Measurements from ENCODE around the gene PWWP2A. TPM values are rescaled to one million over a fixed set of nuclear protein-coding genes. Genes with fewer than 3 reads are reported as not detected.

The PWWP2A gene
- total RNA-seq, 1 experiment from 2014 or later: 22.6 TPM

- in situ Hi-C loops (cut with HindIII; ENCODE audit: low pct_unique_long_range_greater_than_20kb, low sequenced_read_pairs) (no loop called here), intact Hi-C loops (cut with micrococcal nuclease; ENCODE audit: unreplicated experiment) (no loop called here)
- no peaks in the 10 kb centered on the region for H3K36me3 ChIP-seq (ENCODE audit: control insufficient read depth, insufficient read depth, low read length)
- H3K27me3 ChIP-seq (ENCODE audit: control insufficient read depth, insufficient read depth, low read length): no peaks in the 10 kb centered on the region
- TF ChIP-seq SIN3A (IDR thresholded peaks at IDR 0.05; ENCODE audit: borderline replicate concordance, insufficient read depth, low read depth, low read length): no peak
- TF ChIP-seq CTCF (IDR thresholded peaks at IDR 0.05): no peak
- no peak for TF ChIP-seq REST (IDR thresholded peaks at IDR 0.05; ENCODE audit: insufficient read depth in 1 of 2, low read depth in 2 of 2, low read length in 1 of 2)
- no peak for TF ChIP-seq POLR2AphosphoS5 (IDR thresholded peaks at IDR 0.05; ENCODE audit: low read depth, low read length)
- TF ChIP-seq TCF7L2 (IDR thresholded peaks at IDR 0.05; ENCODE audit: low read depth, low read length): no peak
- ATAC-seq (no peak), DNase-seq (ENCODE audit: low read depth, low spot score) (no peak)
- peaks cover 4% of the 10 kb centered on the region; the same call in 1 of the 2 replicates for H3K4me1 ChIP-seq (ENCODE audit: control insufficient read depth, insufficient read depth, low read length)
- CTCF ChIA-PET: interaction anchor here (0.6 kb wide), 1 partner anchor 33 kb away, joined by 6 read pairs; no protein-coding TSS in a partner anchor
- H3K27ac ChIP-seq (ENCODE audit: low read length): no peak overlapping the region
- BruUV-seq (replicated peaks): no TSS peak
- no peak overlapping the region for H3K4me3 ChIP-seq (ENCODE audit: low read depth in 2 of 2, low read length in 2 of 2)
- H3K9me3 ChIP-seq (ENCODE audit: control insufficient read depth, insufficient read depth, low read depth, low read length): no peaks in the 10 kb centered on the region
- POLR2A ChIA-PET: no interaction called here
Measured at GRCh38 chr5:160155017-160155750, 35.9 kb upstream of the PWWP2A start.

DNA sequence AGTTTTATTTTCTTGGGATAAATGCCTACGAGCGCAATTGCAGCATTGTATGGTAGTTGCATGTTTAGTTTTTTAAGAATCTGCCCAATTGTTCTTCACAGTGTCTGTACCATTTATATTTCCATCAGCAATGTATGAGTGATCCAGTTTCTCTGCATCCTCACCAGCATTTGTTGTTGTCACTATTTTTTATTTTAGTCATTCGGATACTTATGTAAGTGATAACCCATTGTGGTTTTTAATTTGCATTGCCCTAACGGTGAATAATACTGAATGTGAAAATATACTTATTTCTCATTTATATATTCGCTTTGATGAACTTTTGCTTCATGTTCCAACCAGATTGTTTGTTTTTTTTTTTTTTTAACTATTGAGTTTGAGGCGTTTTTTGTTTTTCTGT lies 33.7 kb upstream of the PWWP2A start:
- no peak for DNase-seq (ENCODE audit: low read depth, low spot score)
- no peaks in the 10 kb centered on the region for H3K27me3 ChIP-seq (ENCODE audit: control insufficient read depth, insufficient read depth, low read length)
- POLR2A ChIA-PET: no interaction called here
- no peak for ATAC-seq
- no peak for TF ChIP-seq REST (IDR thresholded peaks at IDR 0.05; ENCODE audit: insufficient read depth in 1 of 2, low read depth in 2 of 2, low read length in 1 of 2)
- no peak for TF ChIP-seq TCF7L2 (IDR thresholded peaks at IDR 0.05; ENCODE audit: low read depth, low read length)
- in situ Hi-C loops (cut with HindIII; ENCODE audit: low pct_unique_long_range_greater_than_20kb, low sequenced_read_pairs): no loop called here
- CTCF ChIA-PET: no interaction called here
- H3K27ac ChIP-seq (ENCODE audit: low read length): no peak overlapping the region
- H3K4me3 ChIP-seq (ENCODE audit: low read depth in 2 of 2, low read length in 2 of 2): no peak overlapping the region
- H3K9me3 ChIP-seq (ENCODE audit: control insufficient read depth, insufficient read depth, low read depth, low read length): no peaks in the 10 kb centered on the region
- no peaks in the 10 kb centered on the region for H3K4me1 ChIP-seq (ENCODE audit: control insufficient read depth, insufficient read depth, low read length)
- H3K36me3 ChIP-seq (ENCODE audit: control insufficient read depth, insufficient read depth, low read length): no peaks in the 10 kb centered on the region
- intact Hi-C loops (cut with micrococcal nuclease; ENCODE audit: unreplicated experiment): no loop called here
- BruUV-seq (replicated peaks): no TSS peak
